Neural cell (in vitro differentiated cells): ENCODE measurements around the gene USP30. TPM values are rescaled to one million over a fixed set of nuclear protein-coding genes. Genes with fewer than 3 reads are reported as not detected.

Experiments
- H2AFZ ChIP-seq: fragments of 200-600, 300-800 bp; sonication (generic), shearing (Covaris generic); 2 replicates; pipeline ENCODE4 v1.6.0; 2014; ENCODE audit warnings: low read depth, mild to moderate bottlenecking, antibody characterized with exemption, low read length, moderate library complexity
- H3F3A ChIP-seq: fragments of 200-600 bp; shearing (Covaris generic); 2 replicates; pipeline ENCODE4 v1.6.1; 2016; ENCODE audit warnings: mild to moderate bottlenecking, moderate library complexity, mixed read lengths, antibody characterized with exemption, low read length; ENCODE audit not compliant: insufficient read depth, poor library complexity, severe bottlenecking
- H3K27ac ChIP-seq: fragments of 200-600, 300-800 bp; sonication (generic), shearing (Covaris generic); 2 replicates; pipeline ENCODE4 v1.5.1; 2014; ENCODE audit warnings: mild to moderate bottlenecking, low read length, moderate library complexity
- H3K27me3 ChIP-seq: fragments of 300-800, 200-600 bp; sonication (generic), shearing (Covaris generic); 2 replicates; pipeline ENCODE4 v1.6.0; 2014; ENCODE audit warnings: mild to moderate bottlenecking, low read depth, low read length, moderate library complexity; ENCODE audit not compliant: insufficient read depth
- H3K36me3 ChIP-seq: fragments of 300-800, 200-600 bp; sonication (generic), shearing (Covaris generic); 2 replicates; pipeline ENCODE4 v1.5.1; 2014; ENCODE audit warnings: mild to moderate bottlenecking, antibody characterized with exemption, low read length, moderate library complexity; ENCODE audit not compliant: insufficient read depth
- H3K4me2 ChIP-seq: fragments of 300-800, 200-600 bp; sonication (generic), shearing (Covaris generic); 2 replicates; pipeline ENCODE4 v1.6.0; 2014; ENCODE audit warnings: mild to moderate bottlenecking, low read length
- H3K4me3 ChIP-seq: fragments of 300-800, 200-600 bp; sonication (generic), shearing (Covaris generic); 2 replicates; pipeline ENCODE4 v1.5.1; 2014; ENCODE audit warnings: mild to moderate bottlenecking, low read length, moderate library complexity
- H3K79me2 ChIP-seq: fragments of 200-600 bp; shearing (Covaris generic); replicated peaks from 2 replicates; pipeline ENCODE4 v1.6.0; 2014; ENCODE audit warnings: mild to moderate bottlenecking, low read length, moderate library complexity; ENCODE audit not compliant: insufficient read depth
- H3K9ac ChIP-seq: fragments of 300-800, 200-600 bp; sonication (generic), shearing (Covaris generic); 2 replicates; pipeline ENCODE4 v1.6.1; 2016; ENCODE audit warnings: mild to moderate bottlenecking, low read length, mixed read lengths
- H3K9me2 ChIP-seq: fragments of 200-600 bp; shearing (Covaris generic); 2 replicates; pipeline ENCODE4 v1.6.1; 2016; ENCODE audit warnings: mild to moderate bottlenecking, low read length, mixed read lengths; ENCODE audit not compliant: insufficient read depth
- H3K9me3 ChIP-seq: fragments of 200-600, 300-800 bp; sonication (generic), shearing (Covaris generic); 2 replicates; pipeline ENCODE4 v1.6.1; 2016; ENCODE audit warnings: mild to moderate bottlenecking, mixed run types, low read length, moderate library complexity, mixed read lengths
- H4K20me1 ChIP-seq: fragments of 200-600 bp; shearing (Covaris generic); 2 replicates; pipeline ENCODE4 v1.6.1; 2016; ENCODE audit warnings: mild to moderate bottlenecking, mixed run types; ENCODE audit not compliant: insufficient read depth
- EP300 ChIP-seq: fragments of 450-650 bp; conservative IDR thresholded peaks from 2 replicates; pipeline ENCODE4 v1.6.1; 2014; ENCODE audit warnings: antibody characterized with exemption, mild to moderate bottlenecking, moderate library complexity; ENCODE audit not compliant: poor library complexity, severe bottlenecking
- EZH2 ChIP-seq: fragments of 200-600, 300-800 bp; shearing (Covaris generic), sonication (generic); IDR thresholded peaks from 2 replicates; pipeline ENCODE4 v1.6.1; 2014; ENCODE audit warnings: antibody characterized with exemption, low read length, borderline replicate concordance, mild to moderate bottlenecking; ENCODE audit not compliant: insufficient read depth, poor library complexity, severe bottlenecking
- MXI1 ChIP-seq: fragments of 450-650 bp; conservative IDR thresholded peaks from 2 replicates; pipeline ENCODE4 v1.6.1; 2014; ENCODE audit warnings: antibody characterized with exemption, mild to moderate bottlenecking; ENCODE audit not compliant: poor library complexity, severe bottlenecking
- POLR2AphosphoS5 ChIP-seq: IDR thresholded peaks from 2 replicates; pipeline ENCODE4 v1.6.1; 2012
- RAD21 ChIP-seq: fragments of 450-650 bp; conservative IDR thresholded peaks from 2 replicates; pipeline ENCODE4 v1.6.1; 2014; ENCODE audit warnings: antibody characterized with exemption, mild to moderate bottlenecking, moderate library complexity
- SMC3 ChIP-seq: fragments of 450-650 bp; conservative IDR thresholded peaks from 2 replicates; pipeline ENCODE4 v1.6.1; 2014; ENCODE audit warnings: antibody characterized with exemption, mild to moderate bottlenecking, moderate library complexity; ENCODE audit not compliant: poor library complexity
- TAF1 ChIP-seq: IDR thresholded peaks from 2 replicates; pipeline ENCODE4 v1.6.1; 2012; ENCODE audit warnings: low read depth
- polyA plus RNA-seq: library from polyadenylated mRNA; depleted of rRNA; stranded (reverse); fragments of >200 nt; gene quantifications from 2 replicates; pipeline ENCODE4 v1.2.3, GENCODE V29; 2014
- small RNA-seq, 3 experiments: library from RNA; depleted of rRNA; stranded (forward); fragments of <200 nt; gene quantifications; one replicate each; pipeline ENCODE3, GENCODE V24; 2012
- TF ChIP-seq, protein P1 (sequence below): fragments of 450-650 bp; IDR thresholded peaks from 2 replicates; pipeline ENCODE4 v1.5.1; 2014; ENCODE audit warnings: antibody characterized with exemption, mild to moderate bottlenecking, moderate library complexity; ENCODE audit not compliant: poor library complexity, severe bottlenecking
- TF ChIP-seq, protein P2 (sequence below): IDR thresholded peaks from 2 replicates; pipeline ENCODE4 v1.6.1; 2012; ENCODE audit warnings: borderline replicate concordance

The USP30 gene
- polyA plus RNA-seq, 1 donor from 2014 or later = 37.2 TPM

GRCh38 chr12:109134186-109134917 is 82.0 kb downstream of the USP30 start:
- Histone ChIP-seq H3K9ac (no peak overlapping the region), H3K79me2 (no peaks in the 10 kb centered on the region), H3K4me2 (no peak overlapping the region), H2AFZ (no peak overlapping the region), H3K36me3 (no peaks in the 10 kb centered on the region), H3K4me3 (no peak overlapping the region), H4K20me1 (no peaks in the 10 kb centered on the region), H3K9me2 (no peaks in the 10 kb centered on the region), H3K27me3 (no peaks in the 10 kb centered on the region), H3F3A (no peaks in the 10 kb centered on the region), H3K27ac (no peak overlapping the region), H3K9me3 (no peaks in the 10 kb centered on the region)
- TF ChIP-seq, protein P1, sequence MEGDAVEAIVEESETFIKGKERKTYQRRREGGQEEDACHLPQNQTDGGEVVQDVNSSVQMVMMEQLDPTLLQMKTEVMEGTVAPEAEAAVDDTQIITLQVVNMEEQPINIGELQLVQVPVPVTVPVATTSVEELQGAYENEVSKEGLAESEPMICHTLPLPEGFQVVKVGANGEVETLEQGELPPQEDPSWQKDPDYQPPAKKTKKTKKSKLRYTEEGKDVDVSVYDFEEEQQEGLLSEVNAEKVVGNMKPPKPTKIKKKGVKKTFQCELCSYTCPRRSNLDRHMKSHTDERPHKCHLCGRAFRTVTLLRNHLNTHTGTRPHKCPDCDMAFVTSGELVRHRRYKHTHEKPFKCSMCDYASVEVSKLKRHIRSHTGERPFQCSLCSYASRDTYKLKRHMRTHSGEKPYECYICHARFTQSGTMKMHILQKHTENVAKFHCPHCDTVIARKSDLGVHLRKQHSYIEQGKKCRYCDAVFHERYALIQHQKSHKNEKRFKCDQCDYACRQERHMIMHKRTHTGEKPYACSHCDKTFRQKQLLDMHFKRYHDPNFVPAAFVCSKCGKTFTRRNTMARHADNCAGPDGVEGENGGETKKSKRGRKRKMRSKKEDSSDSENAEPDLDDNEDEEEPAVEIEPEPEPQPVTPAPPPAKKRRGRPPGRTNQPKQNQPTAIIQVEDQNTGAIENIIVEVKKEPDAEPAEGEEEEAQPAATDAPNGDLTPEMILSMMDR = no peak
- TF ChIP-seq, protein P2, sequence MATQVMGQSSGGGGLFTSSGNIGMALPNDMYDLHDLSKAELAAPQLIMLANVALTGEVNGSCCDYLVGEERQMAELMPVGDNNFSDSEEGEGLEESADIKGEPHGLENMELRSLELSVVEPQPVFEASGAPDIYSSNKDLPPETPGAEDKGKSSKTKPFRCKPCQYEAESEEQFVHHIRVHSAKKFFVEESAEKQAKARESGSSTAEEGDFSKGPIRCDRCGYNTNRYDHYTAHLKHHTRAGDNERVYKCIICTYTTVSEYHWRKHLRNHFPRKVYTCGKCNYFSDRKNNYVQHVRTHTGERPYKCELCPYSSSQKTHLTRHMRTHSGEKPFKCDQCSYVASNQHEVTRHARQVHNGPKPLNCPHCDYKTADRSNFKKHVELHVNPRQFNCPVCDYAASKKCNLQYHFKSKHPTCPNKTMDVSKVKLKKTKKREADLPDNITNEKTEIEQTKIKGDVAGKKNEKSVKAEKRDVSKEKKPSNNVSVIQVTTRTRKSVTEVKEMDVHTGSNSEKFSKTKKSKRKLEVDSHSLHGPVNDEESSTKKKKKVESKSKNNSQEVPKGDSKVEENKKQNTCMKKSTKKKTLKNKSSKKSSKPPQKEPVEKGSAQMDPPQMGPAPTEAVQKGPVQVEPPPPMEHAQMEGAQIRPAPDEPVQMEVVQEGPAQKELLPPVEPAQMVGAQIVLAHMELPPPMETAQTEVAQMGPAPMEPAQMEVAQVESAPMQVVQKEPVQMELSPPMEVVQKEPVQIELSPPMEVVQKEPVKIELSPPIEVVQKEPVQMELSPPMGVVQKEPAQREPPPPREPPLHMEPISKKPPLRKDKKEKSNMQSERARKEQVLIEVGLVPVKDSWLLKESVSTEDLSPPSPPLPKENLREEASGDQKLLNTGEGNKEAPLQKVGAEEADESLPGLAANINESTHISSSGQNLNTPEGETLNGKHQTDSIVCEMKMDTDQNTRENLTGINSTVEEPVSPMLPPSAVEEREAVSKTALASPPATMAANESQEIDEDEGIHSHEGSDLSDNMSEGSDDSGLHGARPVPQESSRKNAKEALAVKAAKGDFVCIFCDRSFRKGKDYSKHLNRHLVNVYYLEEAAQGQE = no peak
- TF ChIP-seq SMC3 = no peak
- no peak for TF ChIP-seq EP300
- no peak for TF ChIP-seq RAD21
- TF ChIP-seq TAF1 = no peak
- no peak for TF ChIP-seq POLR2AphosphoS5
- no peak for TF ChIP-seq MXI1
- no peak for TF ChIP-seq EZH2

DNA sequence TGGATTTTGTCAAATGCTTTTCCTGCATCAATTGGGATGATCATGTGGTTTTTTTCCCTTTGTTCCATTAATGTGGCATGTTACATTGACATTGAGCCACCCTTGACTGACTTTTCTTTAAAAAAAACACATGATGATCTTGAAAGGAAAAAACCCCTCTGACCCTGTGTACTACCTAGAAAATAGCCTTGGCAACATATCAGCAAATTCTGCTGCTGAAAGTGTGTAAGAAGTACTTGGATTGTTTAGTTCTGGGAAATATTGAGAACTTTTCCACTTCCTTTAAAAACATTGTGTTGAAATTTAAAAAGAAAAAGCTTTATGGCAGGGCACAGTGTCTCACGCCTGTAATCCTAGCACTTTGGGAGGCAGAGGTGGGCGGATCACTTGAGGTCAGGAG is 84.7 kb downstream of the USP30 start:
- Histone ChIP-seq H3K9me3 (no peaks in the 10 kb centered on the region), H3K27ac (no peak overlapping the region), H4K20me1 (no peaks in the 10 kb centered on the region), H3F3A (no peaks in the 10 kb centered on the region), H3K9ac (no peak overlapping the region), H3K4me2 (no peak overlapping the region), H3K9me2 (no peaks in the 10 kb centered on the region), H3K79me2 (no peaks in the 10 kb centered on the region), H2AFZ (no peak overlapping the region), H3K36me3 (no peaks in the 10 kb centered on the region), H3K27me3 (no peaks in the 10 kb centered on the region), H3K4me3 (no peak overlapping the region)
- TF ChIP-seq TAF1 = no peak
- TF ChIP-seq, protein P2 = no peak
- no peak for TF ChIP-seq POLR2AphosphoS5

Small RNA genes within 50 kb of the gene (small RNA-seq; reads per million reads assigned to genes)
- gene AC190387.1 = 0 reads per million in 3 experiments
- 0.26 to 0.49 (median 0.42) reads per million in 3 experiments for gene RNA5SP372

Other genes starting within 250 kb of the USP30 start
- gene SSH1, start 195.0 kb upstream of the USP30 start, polyA plus RNA-seq = 2.6 and 3.8 TPM in 2 replicates
- not detected in 2 replicates for gene DAO, start 172.5 kb upstream of the USP30 start, polyA plus RNA-seq
- gene SVOP, start 31.5 kb upstream of the USP30 start, polyA plus RNA-seq = 41.3 and 47.4 TPM in 2 replicates
- gene ALKBH2, start 40.9 kb downstream of the USP30 start, polyA plus RNA-seq = 44.0 and 51.8 TPM in 2 replicates
- 38.4 and 42.5 TPM in 2 replicates for gene UNG, start 45.0 kb downstream of the USP30 start, polyA plus RNA-seq
- 0.22 TPM in 2 replicates for gene ACACB, start 64.0 kb downstream of the USP30 start, polyA plus RNA-seq